NT2/D1 (cell line): ENCODE measurements around the gene TMEM202.
"Not testable (repeated sequence)": the region's sequence is repeated elsewhere in the genome, so short reads cannot be mapped to it uniquely, and the experiment has no call there.

ENCODE experiments used
- DNase-seq: peaks from one replicate; pipeline ENCODE4 v3.0.0-alpha.2; 2011; ENCODE audit warnings: low read depth, low spot score
- H3K27me3 ChIP-seq: 2 replicates; pipeline ENCODE4 v1.6.0; 2011; ENCODE audit warnings: mild to moderate bottlenecking; ENCODE audit not compliant: insufficient read length, insufficient read depth
- H3K36me3 ChIP-seq: 2 replicates; pipeline ENCODE4 v1.6.1; 2011; ENCODE audit warnings: mild to moderate bottlenecking, low read length, mixed read lengths; ENCODE audit not compliant: insufficient read depth, insufficient read length
- H3K4me1 ChIP-seq: 2 replicates; pipeline ENCODE4 v1.5.1; 2011; ENCODE audit not compliant: insufficient read depth, insufficient read length
- H3K4me3 ChIP-seq: 2 replicates; pipeline ENCODE4 v1.5.1; 2011; ENCODE audit warnings: low read depth; ENCODE audit not compliant: insufficient read length
- H3K9ac ChIP-seq: 2 replicates; pipeline ENCODE4 v1.6.0; 2011; ENCODE audit warnings: low read depth; ENCODE audit not compliant: insufficient read length
- H3K9me3 ChIP-seq: 2 replicates; pipeline ENCODE4 v1.5.1; 2011; ENCODE audit warnings: mild to moderate bottlenecking, low read length; ENCODE audit not compliant: insufficient read depth
- SUZ12 ChIP-seq: IDR thresholded peaks from 2 replicates; pipeline ENCODE4 v1.6.1; 2011; ENCODE audit not compliant: insufficient read length, insufficient read depth; ENCODE audit errors: extremely low read depth
- YY1 ChIP-seq: IDR thresholded peaks from 2 replicates; pipeline ENCODE4 v1.6.1; 2011; ENCODE audit not compliant: insufficient read length, insufficient read depth
- ZNF274 ChIP-seq: IDR thresholded peaks from 2 replicates; pipeline ENCODE4 v1.6.1; 2011; ENCODE audit warnings: mild to moderate bottlenecking, low read depth, low read length

TMEM202 gene

GRCh38 chr15:72379856-72380430, 18.2 kb upstream of the TMEM202 start:
- H3K36me3 ChIP-seq, result no peaks in the 10 kb centered on the region
- peaks cover 19% of the 10 kb centered on the region for H3K27me3 ChIP-seq
- DNase-seq, result no peak
- H3K4me1 ChIP-seq, result no peaks in the 10 kb centered on the region
- H3K9me3 ChIP-seq, result no peaks in the 10 kb centered on the region
- H3K9ac ChIP-seq, result no peak overlapping the region
- no peak for TF ChIP-seq YY1
- TF ChIP-seq SUZ12, result no peak
- TF ChIP-seq ZNF274, result no peak
- H3K4me3 ChIP-seq, result no peak overlapping the region

- H3K4me1 ChIP-seq, result no peaks in the 10 kb centered on the region
- H3K36me3 ChIP-seq, result no peaks in the 10 kb centered on the region
- no peak for DNase-seq
- H3K9ac ChIP-seq, result no peak overlapping the region
- H3K9me3 ChIP-seq, result no peaks in the 10 kb centered on the region
- TF ChIP-seq ZNF274 (no peak), SUZ12 (no peak), YY1 (no peak)
- H3K4me3 ChIP-seq, result no peak overlapping the region
- peaks cover 26% of the 10 kb centered on the region for H3K27me3 ChIP-seq
Observed at GRCh38 chr15:72380743-72381142, 17.4 kb upstream of the TMEM202 start.

- DNase-seq, result no peak
- Histone ChIP-seq H3K27me3 (peaks cover 34% of the 10 kb centered on the region), H3K4me3 (no peak overlapping the region), H3K9ac (no peak overlapping the region), H3K9me3 (no peaks in the 10 kb centered on the region), H3K36me3 (no peaks in the 10 kb centered on the region), H3K4me1 (no peaks in the 10 kb centered on the region)
- TF ChIP-seq SUZ12 (no peak), ZNF274 (no peak), YY1 (no peak)
Observed at GRCh38 chr15:72382146-72382545, 16.0 kb upstream of the TMEM202 start.

- DNase-seq, result no peak
- Histone ChIP-seq H3K4me3 (no peak overlapping the region), H3K9ac (no peak overlapping the region), H3K9me3 (no peaks in the 10 kb centered on the region), H3K4me1 (no peaks in the 10 kb centered on the region), H3K36me3 (no peaks in the 10 kb centered on the region), H3K27me3 (peaks cover 57% of the 10 kb centered on the region)
- TF ChIP-seq SUZ12, result no peak
- no peak for TF ChIP-seq YY1
- no peak for TF ChIP-seq ZNF274
Observed at GRCh38 chr15:72387741-72388140, 10.4 kb upstream of the TMEM202 start.

GRCh38 chr15:72389231-72389630, 8.9 kb upstream of the TMEM202 start:
- no peaks in the 10 kb centered on the region for H3K4me1 ChIP-seq
- H3K27me3 ChIP-seq, result peaks cover 46% of the 10 kb centered on the region
- H3K9ac ChIP-seq, result no peak overlapping the region
- no peaks in the 10 kb centered on the region for H3K9me3 ChIP-seq
- DNase-seq, result no peak
- no peak overlapping the region for H3K4me3 ChIP-seq
- no peaks in the 10 kb centered on the region for H3K36me3 ChIP-seq
- no peak for TF ChIP-seq YY1
- no peak for TF ChIP-seq SUZ12
- no peak for TF ChIP-seq ZNF274

GRCh38 chr15:72396331-72396730, 1.8 kb upstream of the TMEM202 start:
- H3K9me3 ChIP-seq, H3K4me3 ChIP-seq, DNase-seq, H3K4me1 ChIP-seq, H3K9ac ChIP-seq, H3K36me3 ChIP-seq: not testable (repeated sequence)
- peaks cover 12% of the 10 kb centered on the region for H3K27me3 ChIP-seq

- H3K9ac ChIP-seq, result no peak overlapping the region
- DNase-seq, result no peak
- no peak overlapping the region for H3K4me3 ChIP-seq
- H3K9me3 ChIP-seq, result no peaks in the 10 kb centered on the region
- TF ChIP-seq ZNF274 (no peak), SUZ12 (no peak), YY1 (no peak)
- H3K27me3 ChIP-seq, result peaks cover 14% of the 10 kb centered on the region
- no peaks in the 10 kb centered on the region for H3K36me3 ChIP-seq
- H3K4me1 ChIP-seq, result no peaks in the 10 kb centered on the region
Observed at GRCh38 chr15:72398648-72399047, 543 bp downstream of the TMEM202 start.

GRCh38 chr15:72402726-72403125, 4.6 kb downstream of the TMEM202 start:
- no peak overlapping the region for H3K9ac ChIP-seq
- H3K4me3 ChIP-seq, result no peak overlapping the region
- H3K36me3 ChIP-seq, result no peaks in the 10 kb centered on the region
- no peaks in the 10 kb centered on the region for H3K4me1 ChIP-seq
- DNase-seq, result no peak
- no peaks in the 10 kb centered on the region for H3K9me3 ChIP-seq
- TF ChIP-seq ZNF274 (no peak), YY1 (no peak), SUZ12 (no peak)
- H3K27me3 ChIP-seq, result peaks cover 9% of the 10 kb centered on the region
